Measurements from ENCODE around the gene FETUB.

FETUB gene

GRCh38 chr3:186640473-186640818 lies 247 bp downstream of the FETUB start:
- H3K27ac ChIP-seq: no peak overlapping the region
- TF ChIP-seq ZFX (IDR thresholded peaks at IDR 0.05; ENCODE audit: borderline replicate concordance) (no peak), CTCF (IDR thresholded peaks at IDR 0.05) (no peak)

- no peak overlapping the region for H3K27ac ChIP-seq
- no peak for TF ChIP-seq ZFX (IDR thresholded peaks at IDR 0.05; ENCODE audit: borderline replicate concordance)
- TF ChIP-seq CTCF (IDR thresholded peaks at IDR 0.05): no peak
These were observed 730 bp downstream of the FETUB start for GRCh38 chr3:186640929-186641328.

- TF ChIP-seq ZFX (IDR thresholded peaks at IDR 0.05; ENCODE audit: borderline replicate concordance) (no peak), CTCF (IDR thresholded peaks at IDR 0.05) (no peak)
These were observed 1.8 kb downstream of the FETUB start for GRCh38 chr3:186642014-186642413.

GRCh38 chr3:186643493-186643892 lies 3.3 kb downstream of the FETUB start:
- TF ChIP-seq ZFX (IDR thresholded peaks at IDR 0.05; ENCODE audit: borderline replicate concordance): no peak
- TF ChIP-seq CTCF (IDR thresholded peaks at IDR 0.05): no peak
- H3K27ac ChIP-seq: no peak overlapping the region

More at GRCh38 chr3:186642014-186642413, 1.8 kb downstream of the FETUB start:
- no peak overlapping the region for H3K27ac ChIP-seq

GRCh38 chr3:186644683-186645082 lies 4.5 kb downstream of the FETUB start:
- no peak overlapping the region for H3K27ac ChIP-seq
- TF ChIP-seq ZFX (IDR thresholded peaks at IDR 0.05; ENCODE audit: borderline replicate concordance) (no peak), CTCF (IDR thresholded peaks at IDR 0.05) (no peak)

GRCh38 chr3:186646106-186646505 lies 5.9 kb downstream of the FETUB start:
- H3K27ac ChIP-seq: no peak overlapping the region

GRCh38 chr3:186646841-186647240 lies 6.6 kb downstream of the FETUB start:
- H3K27ac ChIP-seq: no peak overlapping the region
- TF ChIP-seq ZFX (IDR thresholded peaks at IDR 0.05; ENCODE audit: borderline replicate concordance): no peak
- no peak for TF ChIP-seq CTCF (IDR thresholded peaks at IDR 0.05)

More at GRCh38 chr3:186646106-186646505, 5.9 kb downstream of the FETUB start:
- TF ChIP-seq ZFX (IDR thresholded peaks at IDR 0.05; ENCODE audit: borderline replicate concordance) (no peak), CTCF (IDR thresholded peaks at IDR 0.05) (no peak)
